Peyer's patch (tissue), 4 donors: ENCODE results near the gene IGFBP4. TPM values are rescaled to one million over a fixed set of nuclear protein-coding genes. Genes with fewer than 3 reads are reported as not detected.
"Not testable (repeated sequence)": the region's sequence is repeated elsewhere in the genome, so short reads cannot be mapped to it uniquely, and the experiment has no call there.

ENCODE experiments used
- DNase-seq, 3 donors: peaks; one replicate each; pipeline ENCODE4 v3.0.0-alpha.2; 2017 to 2019
- H3K27ac ChIP-seq, 4 donors: fragments of 200-600 bp; sonication (generic); one replicate each; pipeline ENCODE4 v1.5.1; 2016 to 2019
- H3K27me3 ChIP-seq, 2 donors: fragments of 200-600 bp; sonication (generic); one replicate each; pipeline ENCODE4 v1.5.1; 2019
- H3K36me3 ChIP-seq, 3 donors: fragments of 200-600 bp; sonication (generic); one replicate each; pipeline ENCODE4 v1.5.1; 2016 to 2019
- H3K4me1 ChIP-seq, 4 donors: fragments of 200-600 bp; sonication (generic); one replicate each; pipeline ENCODE4 v1.5.1; 2016 to 2019
- H3K4me3 ChIP-seq, 4 donors: fragments of 200-600 bp; sonication (generic); 1 replicate in 3 of 4; 2 replicates in 1 of 4; pipeline ENCODE4 v1.5.1; 2016 to 2019; ENCODE audit warnings: mild to moderate bottlenecking in 1 of 4
- H3K9me3 ChIP-seq, 4 donors: fragments of 200-600 bp; sonication (generic); one replicate each; pipeline ENCODE4 v1.5.1; 2016 to 2019; ENCODE audit warnings: mild to moderate bottlenecking in 1 of 4
- POLR2A ChIP-seq, 2 donors: fragments of 450-650 bp; IDR thresholded peaks; one replicate each; pipeline ENCODE4 v1.5.1; 2017; ENCODE audit warnings: antibody characterized with exemption in 2 of 2, mild to moderate bottlenecking in 2 of 2, moderate library complexity in 2 of 2
- total RNA-seq, 4 donors: library from RNA; depleted of rRNA; stranded (reverse); fragments of >200 nt; gene quantifications; one replicate each; pipeline ENCODE4 v1.1.0, GENCODE V29; 2016
- TF ChIP-seq, protein P1 (sequence below), 6 experiments: fragments of 450-650 bp in 4 of 6; fragments of 200-600 bp in 2 of 6; sonication (generic) in 1 of 6; IDR thresholded peaks; one replicate each; pipeline ENCODE4 v1.5.1; 2017 to 2019; ENCODE audit warnings: antibody characterized with exemption in 6 of 6, mild to moderate bottlenecking in 3 of 6, moderate library complexity in 1 of 6

The IGFBP4 gene
- total RNA-seq, 4 donors from 2014 or later: 70.6 to 220 (median 133) TPM

- H3K4me3 ChIP-seq: no peak overlapping the region
- TF ChIP-seq POLR2A (IDR thresholded peaks at IDR 0.05): no peak
- TF ChIP-seq, protein P1, sequence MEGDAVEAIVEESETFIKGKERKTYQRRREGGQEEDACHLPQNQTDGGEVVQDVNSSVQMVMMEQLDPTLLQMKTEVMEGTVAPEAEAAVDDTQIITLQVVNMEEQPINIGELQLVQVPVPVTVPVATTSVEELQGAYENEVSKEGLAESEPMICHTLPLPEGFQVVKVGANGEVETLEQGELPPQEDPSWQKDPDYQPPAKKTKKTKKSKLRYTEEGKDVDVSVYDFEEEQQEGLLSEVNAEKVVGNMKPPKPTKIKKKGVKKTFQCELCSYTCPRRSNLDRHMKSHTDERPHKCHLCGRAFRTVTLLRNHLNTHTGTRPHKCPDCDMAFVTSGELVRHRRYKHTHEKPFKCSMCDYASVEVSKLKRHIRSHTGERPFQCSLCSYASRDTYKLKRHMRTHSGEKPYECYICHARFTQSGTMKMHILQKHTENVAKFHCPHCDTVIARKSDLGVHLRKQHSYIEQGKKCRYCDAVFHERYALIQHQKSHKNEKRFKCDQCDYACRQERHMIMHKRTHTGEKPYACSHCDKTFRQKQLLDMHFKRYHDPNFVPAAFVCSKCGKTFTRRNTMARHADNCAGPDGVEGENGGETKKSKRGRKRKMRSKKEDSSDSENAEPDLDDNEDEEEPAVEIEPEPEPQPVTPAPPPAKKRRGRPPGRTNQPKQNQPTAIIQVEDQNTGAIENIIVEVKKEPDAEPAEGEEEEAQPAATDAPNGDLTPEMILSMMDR (IDR thresholded peaks at IDR 0.05): no peak
- no peaks in the 10 kb centered on the region for H3K27me3 ChIP-seq
- H3K4me1 ChIP-seq: no peaks in the 10 kb centered on the region
- no peak overlapping the region for H3K27ac ChIP-seq
- no peak for DNase-seq
- H3K36me3 ChIP-seq: no peaks in the 10 kb centered on the region
- no peaks in the 10 kb centered on the region for H3K9me3 ChIP-seq
Observed at GRCh38 chr17:40410082-40410481, 33.2 kb upstream of the IGFBP4 start.

- Histone ChIP-seq H3K36me3 (no peaks in the 10 kb centered on the region), H3K4me3 (no peak overlapping the region), H3K4me1 (peaks cover 0 to 5% (median 0%) of the 10 kb centered on the region in 4 donors), H3K27me3 (no peaks in the 10 kb centered on the region), H3K27ac (no peak overlapping the region), H3K9me3 (no peaks in the 10 kb centered on the region)
- TF ChIP-seq, protein P1 (IDR thresholded peaks at IDR 0.05): no peak
- no peak for TF ChIP-seq POLR2A (IDR thresholded peaks at IDR 0.05)
- no peak for DNase-seq
Observed at GRCh38 chr17:40411821-40412220, 31.4 kb upstream of the IGFBP4 start.

DNA sequence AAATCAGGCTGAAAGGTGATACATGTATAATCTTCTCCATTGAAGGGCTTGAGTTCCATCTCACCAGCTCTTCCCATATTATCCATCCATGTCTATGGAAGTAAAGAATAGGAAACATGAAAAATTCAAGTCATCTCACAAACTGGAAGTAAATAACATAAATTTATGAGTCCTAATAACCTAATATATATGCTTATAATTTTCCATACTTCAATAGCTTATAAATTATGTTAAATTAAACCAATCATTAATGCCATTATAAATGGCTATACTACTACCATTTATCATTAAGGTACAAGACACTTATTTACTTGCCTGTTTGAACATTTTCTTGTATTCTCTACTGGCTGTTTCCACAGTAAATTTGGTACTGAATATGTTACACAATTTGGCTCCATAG, 30.4 kb upstream of the IGFBP4 start:
- Histone ChIP-seq H3K27ac (no peak overlapping the region), H3K36me3 (no peaks in the 10 kb centered on the region), H3K4me3 (no peak overlapping the region), H3K4me1 (peaks cover 0 to 12% (median 0%) of the 10 kb centered on the region in 4 donors), H3K9me3 (no peaks in the 10 kb centered on the region), H3K27me3 (no peaks in the 10 kb centered on the region)
- DNase-seq: no peak
- TF ChIP-seq, protein P1 (IDR thresholded peaks at IDR 0.05): no peak
- TF ChIP-seq POLR2A (IDR thresholded peaks at IDR 0.05): no peak

GRCh38 chr17:40414312-40414711, 28.9 kb upstream of the IGFBP4 start:
- not testable (repeated sequence) for H3K9me3 ChIP-seq, H3K27me3 ChIP-seq, H3K4me3 ChIP-seq, H3K36me3 ChIP-seq, H3K27ac ChIP-seq, DNase-seq
- H3K4me1 ChIP-seq: peaks cover 0 to 17% (median 0%) of the 10 kb centered on the region in 4 donors

- DNase-seq: no peak
- Histone ChIP-seq H3K4me1 (peaks cover 0 to 17% (median 0%) of the 10 kb centered on the region in 4 donors), H3K9me3 (no peaks in the 10 kb centered on the region), H3K4me3 (no peak overlapping the region), H3K27ac (no peak overlapping the region), H3K27me3 (no peaks in the 10 kb centered on the region), H3K36me3 (no peaks in the 10 kb centered on the region)
- TF ChIP-seq, protein P1 (IDR thresholded peaks at IDR 0.05): peak; percentile 47 to 81 (median 74)
- no peak for TF ChIP-seq POLR2A (IDR thresholded peaks at IDR 0.05)
Observed at GRCh38 chr17:40415390-40415789, 27.9 kb upstream of the IGFBP4 start.

- no peaks in the 10 kb centered on the region for H3K27me3 ChIP-seq
Observed at GRCh38 chr17:40416671-40417070, 26.6 kb upstream of the IGFBP4 start.

More at GRCh38 chr17:40416671-40417070, 26.6 kb upstream of the IGFBP4 start:
- DNase-seq: no peak
- Histone ChIP-seq H3K4me1 (peaks cover 0 to 17% (median 0%) of the 10 kb centered on the region in 4 donors), H3K4me3 (peak overlapping the region in 3 of 4 donors; percentile 59 to 90 (median 71)), H3K27ac (no peak overlapping the region), H3K9me3 (no peaks in the 10 kb centered on the region), H3K36me3 (no peaks in the 10 kb centered on the region)
- TF ChIP-seq, protein P1 (IDR thresholded peaks at IDR 0.05): no peak
- TF ChIP-seq POLR2A (IDR thresholded peaks at IDR 0.05): no peak
